ENCODE results near the gene TDRD10.

DNA sequence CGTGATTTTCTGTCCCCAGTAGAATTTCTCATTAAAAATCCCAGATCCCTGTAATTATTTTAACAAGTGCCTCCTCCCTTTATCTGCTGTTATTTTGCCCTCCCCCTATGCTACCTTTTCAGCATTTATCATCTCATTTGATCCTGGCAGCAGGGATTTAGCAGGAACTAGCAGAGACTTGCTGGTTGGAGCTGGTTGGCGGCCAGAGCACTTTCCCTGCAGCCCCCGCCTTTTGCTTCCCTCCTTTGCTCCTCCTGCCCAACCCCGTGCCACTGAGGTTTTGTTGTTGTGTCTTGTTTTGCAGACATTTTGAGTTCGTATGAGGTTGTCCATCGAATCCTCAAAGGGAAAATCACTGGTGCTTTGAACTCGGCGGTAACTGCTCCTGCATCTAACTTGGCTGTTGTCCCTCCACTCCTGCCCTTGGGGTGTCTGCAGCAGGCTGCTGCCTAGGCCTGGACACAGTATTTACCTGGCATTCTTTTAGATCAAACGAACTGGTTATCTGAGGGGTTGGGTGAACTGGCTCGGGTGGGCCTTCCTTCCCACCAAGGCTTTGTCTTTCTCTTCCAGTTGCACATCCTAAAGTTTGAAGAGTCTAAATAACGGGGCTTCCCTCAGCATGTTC is 45.2 kb downstream of the TDRD10 start:
- TF ChIP-seq EZH2 (IDR thresholded peaks at IDR 0.05; ENCODE audit: insufficient read depth, poor library complexity, severe bottlenecking) (no peak), EZH2phosphoT487 (IDR thresholded peaks at IDR 0.05; ENCODE audit: insufficient read depth, low read depth) (no peak)

All from GM23248 (cell line).